ENCODE results near the gene ZSCAN16.
"Not testable (repeated sequence)": the region's sequence is repeated elsewhere in the genome, so short reads cannot be mapped to it uniquely, and the experiment has no call there.

Gene ZSCAN16

DNA sequence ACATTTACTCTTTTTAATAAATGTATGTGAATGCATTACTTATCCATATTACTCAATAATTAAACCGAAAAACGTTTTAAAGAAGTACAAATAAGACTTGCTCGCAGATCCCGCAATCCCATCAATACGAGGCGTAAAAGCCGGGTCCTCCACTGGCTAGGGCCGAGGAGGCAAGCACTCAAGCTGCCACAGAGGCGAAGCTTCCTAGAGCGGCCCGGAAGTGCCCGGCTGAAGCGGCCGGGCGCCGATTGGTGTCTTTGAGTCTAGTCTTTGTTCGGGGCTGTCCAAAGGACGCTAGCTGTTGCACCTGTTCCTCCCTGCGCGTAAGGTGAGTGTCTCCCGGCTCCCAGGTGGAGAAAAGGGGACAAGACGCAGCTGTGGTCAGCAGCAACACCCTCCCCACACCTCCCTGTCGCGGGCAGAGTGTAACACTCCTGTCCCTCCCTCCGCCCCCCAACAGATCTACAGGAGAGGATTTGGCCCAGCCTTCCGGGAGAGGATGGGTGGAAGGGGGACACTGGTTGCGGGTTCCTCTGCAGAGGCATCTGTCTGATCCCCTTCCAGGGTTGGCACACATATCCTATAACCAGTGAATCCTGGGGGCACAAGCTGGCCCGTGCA is at the start of gene ZSCAN16:
ZSCAN16 (plus strand) TSS at position 260 of the 621 bp plus-strand sequence. CDS start 835 bp downstream, outside the sequence.
- peak; percentile 88 for DNase-seq (ENCODE audit: low read depth)

DNA sequence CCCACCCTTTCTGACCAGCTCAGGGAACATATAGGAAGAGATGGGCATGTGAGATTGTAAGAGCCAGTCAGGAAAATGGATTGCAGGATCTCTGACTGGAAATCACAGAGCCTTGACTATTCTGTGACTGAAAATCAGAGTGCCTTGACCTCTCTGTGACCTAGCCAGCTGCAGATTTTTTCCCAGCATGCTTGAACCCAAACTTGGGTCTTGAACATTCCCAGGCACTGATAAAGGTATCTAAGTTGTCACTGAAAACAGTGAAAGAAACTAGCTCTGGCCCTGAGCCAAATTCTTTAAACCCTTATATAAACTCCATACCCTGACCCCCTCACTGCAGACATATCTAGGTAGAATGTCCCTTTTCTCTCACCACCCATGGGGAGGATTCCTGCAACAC is 46.4 kb upstream of the ZSCAN16 start:
- no peak for DNase-seq (ENCODE audit: low read depth)

DNA sequence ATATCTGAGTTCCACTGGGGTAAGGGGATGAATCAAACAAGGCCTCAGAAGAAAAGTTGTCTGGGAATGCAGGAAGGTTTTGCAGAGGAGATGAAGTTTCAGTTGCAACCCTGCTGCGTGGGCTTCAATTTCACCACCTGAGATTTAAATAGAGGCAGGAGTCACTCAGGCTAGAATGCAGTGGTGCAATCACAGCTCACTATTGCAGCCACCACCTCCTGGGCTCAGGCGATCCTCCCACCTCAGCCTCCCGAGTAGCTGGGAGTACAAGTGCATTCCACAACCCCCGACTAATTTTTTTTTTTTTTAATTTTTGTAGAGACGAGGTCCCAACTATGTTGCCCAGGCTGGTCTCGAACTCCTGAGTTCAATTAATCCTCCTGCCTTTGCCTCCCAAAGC is 45.6 kb upstream of the ZSCAN16 start:
- no peak for DNase-seq (ENCODE audit: low read depth)

DNA sequence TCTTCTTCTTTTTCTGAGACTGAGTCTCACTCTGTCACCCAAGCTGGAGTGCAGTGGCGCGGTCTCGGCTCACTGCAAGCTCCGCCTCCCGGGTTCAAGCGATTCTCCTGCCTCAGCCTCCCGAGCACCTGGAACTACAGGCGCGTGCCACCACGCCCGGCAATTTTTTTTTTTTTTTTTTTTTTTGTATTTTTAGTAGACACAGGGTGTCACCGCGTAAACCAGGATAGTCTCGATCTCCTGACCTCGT is 44.1 kb upstream of the ZSCAN16 start, which contains the start of gene ZNF165:
ZNF165 (plus strand) TSS at position 188 of the 250 bp plus-strand sequence. CDS start 4,913 bp downstream, outside the sequence.
- DNase-seq (ENCODE audit: low read depth), result not testable (repeated sequence)

DNA sequence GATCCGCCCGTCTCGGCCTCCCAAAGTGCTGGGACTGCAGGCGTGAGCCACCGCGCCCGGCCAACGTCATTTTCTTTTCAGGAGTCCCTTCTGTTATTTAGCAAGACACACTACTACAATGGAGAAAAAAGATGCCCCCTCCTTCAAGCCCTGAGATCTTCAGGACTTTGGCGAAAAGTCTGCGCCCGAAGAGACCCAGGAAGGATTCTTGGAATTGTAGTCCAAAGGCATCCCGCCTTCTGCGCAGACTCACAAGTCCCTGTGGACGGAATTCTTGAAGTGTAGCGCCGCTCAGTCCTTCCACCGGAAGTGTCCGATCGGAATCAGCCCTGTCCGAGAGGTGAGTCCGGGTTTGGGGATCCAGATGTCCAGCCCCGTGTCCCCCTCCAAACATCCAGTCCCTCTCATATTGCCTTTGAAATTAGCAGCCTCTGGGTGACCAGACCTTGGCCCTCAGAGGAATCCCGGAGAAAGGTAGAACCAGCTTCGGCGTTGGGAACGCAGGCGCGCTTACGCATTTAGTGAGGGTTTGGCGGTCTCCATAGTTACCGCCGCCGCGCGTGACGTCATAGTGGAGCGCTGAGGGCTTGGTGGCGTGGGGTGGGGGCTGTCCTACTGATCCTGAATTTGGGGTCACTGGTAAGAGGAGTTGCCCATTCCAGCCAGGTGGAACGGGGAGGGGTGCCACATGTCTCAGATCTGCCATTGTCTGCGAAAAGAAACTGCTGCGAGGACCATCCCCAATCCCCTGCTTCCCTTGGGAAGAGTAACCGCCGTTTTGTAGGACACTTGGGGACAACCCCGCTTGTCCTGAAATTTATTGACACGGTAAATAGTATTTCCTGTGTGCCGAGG is 43.6 kb upstream of the ZSCAN16 start:
- DNase-seq (ENCODE audit: low read depth), result peak; percentile 96

DNA sequence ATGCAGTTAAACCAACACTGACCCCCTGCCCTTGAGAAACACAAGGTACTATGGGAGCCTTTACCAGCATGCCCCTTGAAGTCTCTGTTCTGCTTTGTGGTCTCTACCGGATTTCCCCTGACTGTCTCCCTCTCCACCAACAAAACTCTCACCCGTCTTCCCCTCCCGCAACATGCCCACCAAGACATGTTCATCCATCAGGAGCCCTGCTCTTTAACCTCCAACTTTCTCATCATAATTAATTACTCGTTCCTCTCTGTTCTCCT is 43.0 kb upstream of the ZSCAN16 start:
- DNase-seq (ENCODE audit: low read depth), result no peak

DNA sequence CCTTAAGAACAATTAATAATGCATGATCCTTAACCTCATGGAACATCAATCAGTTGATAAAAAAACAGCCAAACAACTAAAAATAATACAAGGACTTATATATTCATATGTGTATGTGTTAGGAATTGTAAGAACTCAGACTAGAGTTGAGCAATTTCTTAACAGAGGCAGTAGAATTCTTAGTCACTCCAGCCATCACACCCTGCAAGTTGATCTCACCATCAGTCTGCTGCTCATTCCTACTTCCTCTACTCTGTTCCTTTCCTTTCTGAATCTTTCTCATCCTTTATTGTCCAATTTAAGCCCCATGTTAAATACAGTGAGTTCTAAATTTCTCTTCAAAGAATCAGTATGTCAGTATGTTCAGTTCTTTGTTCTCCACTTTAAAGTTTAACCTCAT is 41.5 kb upstream of the ZSCAN16 start:
- DNase-seq (ENCODE audit: low read depth), result no peak

DNA sequence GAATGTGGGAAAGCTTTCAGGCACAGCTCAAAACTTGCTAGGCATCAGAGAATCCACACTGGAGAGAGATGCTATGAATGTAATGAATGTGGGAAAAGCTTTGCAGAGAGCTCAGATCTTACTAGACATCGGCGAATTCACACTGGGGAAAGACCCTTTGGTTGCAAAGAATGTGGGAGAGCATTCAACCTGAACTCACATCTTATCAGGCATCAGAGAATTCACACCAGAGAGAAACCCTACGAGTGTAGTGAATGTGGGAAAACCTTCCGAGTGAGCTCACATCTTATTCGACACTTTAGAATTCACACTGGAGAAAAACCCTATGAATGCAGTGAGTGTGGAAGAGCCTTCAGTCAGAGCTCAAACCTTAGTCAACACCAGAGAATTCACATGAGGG is 35.4 kb upstream of the ZSCAN16 start:
- DNase-seq (ENCODE audit: low read depth), result no peak

DNA sequence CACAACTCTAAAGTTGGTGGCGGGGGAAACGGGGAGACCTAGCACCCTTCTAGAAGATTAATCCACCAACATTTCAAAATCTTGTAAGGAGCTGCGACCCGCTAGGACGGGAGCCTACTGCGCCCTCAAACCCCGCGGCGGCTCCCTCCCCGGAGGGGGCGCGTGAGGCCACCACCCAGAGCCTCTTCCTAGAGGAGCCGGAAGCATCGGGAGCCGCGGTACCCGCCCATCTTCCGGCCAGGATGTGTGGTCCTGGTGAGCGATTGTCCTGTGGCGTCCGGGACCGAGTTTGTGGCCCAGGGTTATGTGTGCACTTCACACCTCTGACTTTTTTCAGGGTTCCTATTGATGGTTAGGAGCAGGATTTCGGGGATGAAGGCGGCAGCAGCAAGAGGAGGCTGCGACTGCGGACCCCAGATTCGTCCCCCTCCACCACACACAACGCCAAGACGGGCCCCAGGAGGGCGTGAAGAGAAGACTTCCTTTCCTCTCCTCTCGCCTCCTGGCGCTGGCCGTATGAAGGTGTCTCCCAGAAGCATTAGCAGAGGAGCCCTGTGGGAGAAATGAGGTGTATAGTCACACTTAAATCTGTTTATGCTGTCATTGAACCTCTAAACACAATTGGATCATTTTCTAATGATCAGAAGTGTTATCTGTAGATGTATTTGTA is 33.4 kb upstream of the ZSCAN16 start:
- peak; percentile 24 for DNase-seq (ENCODE audit: low read depth)

DNA sequence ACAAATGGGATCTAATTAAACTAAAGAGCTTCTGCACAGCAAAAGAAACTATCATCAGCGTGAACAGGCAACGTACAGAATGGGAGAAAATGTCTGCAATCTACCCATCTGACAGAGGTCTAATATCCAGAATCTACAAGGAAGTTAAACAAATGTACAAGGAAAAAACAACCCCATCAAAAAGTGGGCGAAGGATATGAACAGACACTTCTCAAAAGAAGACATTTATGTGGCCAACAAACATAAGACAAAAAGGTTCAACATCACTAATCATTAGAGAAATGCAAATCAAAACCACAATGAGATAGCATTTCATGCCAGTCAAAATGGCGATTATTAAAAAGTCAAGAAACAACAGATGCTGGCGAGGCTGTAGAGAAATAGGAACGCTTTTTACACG is 22.2 kb upstream of the ZSCAN16 start:
- DNase-seq (ENCODE audit: low read depth), result not testable (repeated sequence)

DNA sequence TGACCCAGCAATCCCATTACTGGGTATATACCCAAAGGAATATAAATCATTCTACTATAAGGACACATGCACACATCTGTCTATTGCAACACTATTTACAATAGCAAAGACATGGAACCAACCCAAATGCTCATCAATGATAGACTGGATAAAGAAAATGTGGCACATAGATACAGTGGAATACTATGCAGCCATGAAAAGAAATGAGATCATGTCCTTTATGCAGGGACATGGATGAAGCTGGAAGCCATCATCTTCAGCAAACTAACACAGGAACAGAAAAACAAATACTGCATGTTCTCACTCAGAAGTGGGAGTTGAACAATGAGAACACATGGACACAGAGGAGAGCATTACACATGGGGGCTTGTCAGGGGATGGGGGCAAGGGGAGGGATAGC is 21.7 kb upstream of the ZSCAN16 start:
- DNase-seq (ENCODE audit: low read depth), result not testable (repeated sequence)

DNA sequence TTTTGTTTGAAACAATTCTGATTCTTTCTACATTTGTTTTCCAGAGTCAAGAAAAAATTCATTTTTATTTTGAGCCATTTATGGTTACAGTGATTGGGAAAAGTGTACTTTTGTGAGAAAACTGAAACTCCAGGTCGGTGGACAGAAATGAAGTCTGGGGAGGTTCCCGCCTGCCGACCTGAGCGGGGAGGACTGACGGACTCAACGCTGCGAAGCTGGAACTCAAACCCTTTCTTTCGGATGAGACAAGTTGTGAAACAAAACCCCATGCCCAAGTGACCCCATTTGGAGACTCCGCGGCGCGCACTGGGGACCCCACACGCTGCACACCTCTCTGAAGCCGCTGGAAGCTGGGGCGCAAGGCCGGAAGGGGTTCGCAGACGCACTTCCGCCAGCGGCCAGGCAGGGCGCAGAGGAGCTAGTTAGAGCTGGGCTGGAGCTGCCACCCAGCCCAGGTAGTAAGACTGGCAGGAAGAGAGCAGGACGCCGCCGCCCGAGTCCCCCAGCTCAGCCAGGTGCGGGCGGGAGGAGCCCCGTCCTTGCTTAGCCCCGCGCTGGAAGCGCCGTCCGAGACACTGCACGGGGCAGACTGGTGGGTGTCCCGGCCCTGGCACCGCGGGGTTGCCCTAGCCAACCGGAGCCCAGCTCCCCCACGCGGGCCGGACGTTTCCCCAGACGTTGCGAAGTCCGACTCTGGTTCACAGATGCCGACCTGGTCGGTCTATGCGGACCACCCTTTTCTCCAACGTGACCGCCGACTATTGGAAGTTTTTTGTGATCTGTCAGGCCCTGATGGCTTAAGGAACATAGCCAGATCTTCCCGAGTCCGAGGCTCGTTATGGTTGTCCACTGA is 19.8 kb upstream of the ZSCAN16 start:
- peak; percentile 85 for DNase-seq (ENCODE audit: low read depth)

DNA sequence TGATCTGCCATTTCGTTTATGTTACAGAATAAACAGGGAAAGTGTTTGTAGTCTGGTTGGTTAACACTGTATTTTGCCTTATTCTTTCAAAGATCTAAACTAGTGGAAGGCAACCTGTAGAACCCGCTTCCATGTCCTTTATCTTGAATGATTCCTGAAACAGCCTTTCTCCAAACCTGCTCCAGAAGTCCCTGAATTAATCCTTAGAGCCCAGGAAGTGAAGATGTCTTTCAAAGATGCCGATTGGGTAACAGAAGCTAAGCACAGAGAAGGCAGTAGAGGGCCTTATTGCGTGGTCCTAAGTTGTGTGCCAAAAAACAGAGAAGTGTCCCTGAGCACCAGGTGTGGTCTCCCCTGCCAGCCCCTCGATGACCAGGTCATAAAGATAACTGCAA is 19.2 kb upstream of the ZSCAN16 start:
- DNase-seq (ENCODE audit: low read depth), result peak; percentile 46

DNA sequence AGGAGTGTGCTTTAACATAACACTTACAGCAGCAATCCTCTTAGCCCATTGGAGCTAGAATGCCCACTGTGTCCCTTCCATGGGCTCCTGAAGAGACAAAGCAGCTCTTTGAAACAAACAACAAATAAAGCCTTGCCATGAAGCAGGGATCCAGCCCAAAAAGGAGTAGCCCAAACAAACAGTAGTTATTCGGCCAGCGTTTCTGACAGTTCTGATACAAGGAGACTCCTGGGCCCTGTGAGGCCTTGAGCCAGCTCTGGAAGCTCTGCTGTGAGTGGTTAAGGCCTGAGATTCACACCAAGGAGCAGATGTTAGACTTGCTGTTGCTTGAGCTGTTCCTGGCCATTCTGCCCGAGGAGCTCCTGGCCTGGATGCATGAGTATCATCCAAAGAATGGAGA is 16.9 kb upstream of the ZSCAN16 start:
- DNase-seq (ENCODE audit: low read depth), result no peak

DNA sequence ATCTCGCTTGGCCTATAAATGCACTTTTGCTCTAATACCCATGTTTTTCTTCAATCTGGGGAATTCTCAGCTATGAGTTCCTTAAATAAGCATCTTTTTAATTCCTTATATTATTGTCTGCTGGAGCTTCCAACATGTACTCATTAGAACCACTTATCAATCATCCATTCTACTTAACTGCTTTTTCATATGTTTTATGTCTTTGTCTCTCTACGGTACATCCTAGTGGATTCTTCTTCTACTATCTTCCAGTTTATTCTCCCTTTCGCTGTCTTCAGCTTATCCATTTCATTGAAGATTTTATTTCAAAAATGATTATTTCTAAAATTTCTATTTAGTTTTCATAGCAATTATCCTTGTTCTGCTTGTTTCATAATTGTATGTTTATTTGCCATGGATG is 12.4 kb upstream of the ZSCAN16 start:
- no peak for DNase-seq (ENCODE audit: low read depth)

DNA sequence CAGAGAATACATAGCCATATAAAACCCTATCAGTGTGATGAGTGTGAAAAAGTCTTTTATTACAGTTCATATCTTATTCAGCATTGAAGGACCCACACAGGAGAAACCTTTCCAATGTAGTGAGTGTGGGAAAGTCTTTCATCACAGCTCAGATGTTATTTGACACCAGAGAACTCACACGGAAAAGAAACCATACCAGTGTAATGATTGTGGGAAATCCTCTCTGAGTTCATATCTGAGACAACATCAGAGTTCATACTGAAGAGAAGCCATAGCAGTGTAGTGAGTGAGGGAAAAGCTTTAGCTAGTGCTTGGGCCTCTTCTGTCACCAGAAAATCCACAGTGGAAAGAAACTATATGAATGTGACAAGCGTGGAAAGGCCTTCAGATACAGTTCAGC is 8.6 kb upstream of the ZSCAN16 start:
- DNase-seq (ENCODE audit: low read depth), result no peak

DNA sequence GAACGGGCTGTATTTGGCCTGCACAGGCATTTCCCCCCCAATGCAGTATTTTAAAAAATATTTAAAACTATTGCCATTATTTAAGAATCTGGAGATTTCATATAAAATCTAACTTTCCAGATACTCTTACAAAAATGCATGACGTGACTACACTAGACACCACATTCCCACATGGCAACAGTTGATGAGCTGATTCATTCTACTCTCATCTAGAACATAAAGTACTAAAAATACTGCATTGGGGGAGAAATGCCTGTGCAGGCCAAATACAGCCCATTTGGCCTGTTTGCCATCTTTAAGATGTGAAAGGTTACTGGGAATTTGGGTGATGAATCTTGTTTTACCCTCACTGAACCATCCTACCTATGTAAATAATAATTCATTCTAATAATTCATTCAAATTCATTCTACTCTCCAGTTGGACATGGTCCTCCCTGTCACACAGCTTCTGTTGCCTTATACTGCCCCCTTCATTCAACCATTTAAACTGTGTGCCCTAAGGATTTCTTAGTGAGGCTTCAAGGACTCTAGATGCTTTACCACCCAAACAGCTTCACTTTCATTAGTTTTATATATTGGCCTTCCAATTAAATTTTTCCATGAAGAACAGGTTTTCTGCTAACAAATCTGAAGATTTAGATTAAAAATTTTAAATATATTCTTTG is 6.9 kb upstream of the ZSCAN16 start:
- DNase-seq (ENCODE audit: low read depth), result peak; percentile 17

DNA sequence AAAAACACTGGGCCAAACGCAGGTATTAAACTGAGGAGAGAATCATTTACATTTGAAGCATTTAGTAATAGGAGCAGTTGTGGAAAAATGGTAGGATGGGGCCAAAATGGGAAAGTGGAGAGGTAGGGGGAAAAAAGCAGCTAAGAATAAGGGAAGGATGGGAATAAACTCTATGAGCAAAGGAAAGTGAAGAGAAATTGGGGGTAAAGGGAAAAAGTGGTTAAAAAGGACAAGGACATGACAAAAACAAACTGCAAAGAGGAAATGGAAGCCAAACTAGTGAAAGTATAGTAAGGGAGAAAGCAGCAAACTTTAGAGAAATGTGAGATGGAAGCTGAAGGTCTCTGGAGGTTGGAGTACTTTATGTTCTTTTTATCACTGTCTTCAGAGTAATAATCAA is 6.2 kb upstream of the ZSCAN16 start:
- no peak for DNase-seq (ENCODE audit: low read depth)

DNA sequence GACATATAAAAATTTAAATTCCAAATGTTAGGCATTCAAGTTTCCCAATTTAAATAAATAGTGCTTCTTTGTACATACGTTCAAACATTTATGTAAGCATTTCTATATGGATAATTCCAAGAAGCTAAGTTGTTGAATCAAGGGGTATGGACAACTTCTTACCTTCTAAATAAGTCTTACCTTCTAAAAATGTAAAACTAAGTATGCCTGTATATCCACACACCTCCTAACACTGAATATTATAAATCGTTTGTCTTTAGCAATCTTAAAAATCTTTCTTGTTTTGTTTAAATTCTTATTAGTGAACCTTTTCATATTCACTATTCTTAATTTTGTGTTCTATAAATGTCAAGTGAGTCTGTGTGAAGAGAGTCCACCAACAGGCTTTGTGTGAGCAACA is 2.5 kb upstream of the ZSCAN16 start:
- DNase-seq (ENCODE audit: low read depth), result no peak

DNA sequence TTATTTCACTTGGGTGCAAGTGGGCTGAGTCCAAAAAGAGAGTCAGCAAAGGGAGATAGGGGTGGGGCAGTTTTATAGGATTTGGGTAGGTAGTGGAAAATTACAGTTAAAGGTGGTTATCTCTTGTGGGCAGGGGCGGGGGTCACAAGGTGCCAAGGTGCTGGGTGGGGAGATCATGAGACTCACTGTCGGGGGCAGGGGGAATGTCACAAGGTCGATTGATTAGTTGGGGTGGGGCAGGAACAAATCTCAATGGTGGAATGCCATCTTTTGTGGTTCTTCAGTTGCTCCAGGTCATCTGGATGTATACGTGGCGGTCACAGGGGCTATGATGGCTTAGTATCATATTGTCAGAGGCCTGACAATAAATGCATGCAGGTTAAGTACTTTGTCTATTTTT is 2.1 kb upstream of the ZSCAN16 start:
- not testable (repeated sequence) for DNase-seq (ENCODE audit: low read depth)

DNA sequence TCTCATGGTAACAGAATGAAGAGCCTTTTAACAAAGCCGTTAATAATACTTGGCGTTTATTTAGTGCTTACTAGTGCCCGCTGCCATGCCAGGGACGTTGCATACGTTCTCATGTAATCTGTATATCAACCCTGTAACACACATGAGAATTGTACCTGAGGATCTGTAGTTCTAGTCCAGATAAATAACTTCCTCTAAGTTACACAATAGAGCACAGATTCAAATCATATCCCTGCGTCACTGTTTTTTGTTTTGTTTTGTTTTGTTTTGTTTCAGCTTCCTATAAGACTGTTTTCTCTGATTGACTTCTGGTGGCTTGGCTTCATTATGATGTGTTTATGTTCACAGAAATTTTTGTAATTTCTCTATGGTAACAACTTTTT is 553 bp downstream of the ZSCAN16 start:
- no peak for DNase-seq (ENCODE audit: low read depth)

DNA sequence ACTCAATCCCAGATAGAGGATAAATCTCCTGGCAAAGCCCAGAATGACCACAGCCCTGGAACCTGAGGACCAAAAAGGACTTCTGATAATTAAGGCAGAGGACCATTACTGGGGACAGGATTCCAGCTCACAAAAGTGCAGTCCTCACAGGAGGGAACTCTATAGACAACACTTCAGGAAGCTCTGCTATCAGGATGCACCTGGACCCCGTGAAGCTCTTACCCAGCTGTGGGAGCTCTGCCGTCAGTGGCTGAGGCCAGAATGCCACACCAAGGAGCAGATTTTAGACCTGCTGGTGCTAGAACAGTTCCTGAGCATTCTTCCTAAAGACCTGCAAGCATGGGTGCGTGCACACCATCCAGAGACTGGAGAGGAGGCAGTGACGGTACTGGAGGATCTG is 992 bp downstream of the ZSCAN16 start:
- no peak for DNase-seq (ENCODE audit: low read depth)
